ENCODE results near the gene MRPL24. TPM values are rescaled to one million over a fixed set of nuclear protein-coding genes. Genes with fewer than 3 reads are reported as not detected.

Gene MRPL24
- total RNA-seq, 1 experiment from 2014 or later, result 68.2 TPM

GRCh38 chr1:156743367-156744302 is 2.7 kb upstream of the MRPL24 start:
- no peak for DNase-seq (ENCODE audit: low read depth)

- DNase-seq (ENCODE audit: low read depth), result no peak
Observed at GRCh38 chr1:156742801-156743200, 1.9 kb upstream of the MRPL24 start.

DNA sequence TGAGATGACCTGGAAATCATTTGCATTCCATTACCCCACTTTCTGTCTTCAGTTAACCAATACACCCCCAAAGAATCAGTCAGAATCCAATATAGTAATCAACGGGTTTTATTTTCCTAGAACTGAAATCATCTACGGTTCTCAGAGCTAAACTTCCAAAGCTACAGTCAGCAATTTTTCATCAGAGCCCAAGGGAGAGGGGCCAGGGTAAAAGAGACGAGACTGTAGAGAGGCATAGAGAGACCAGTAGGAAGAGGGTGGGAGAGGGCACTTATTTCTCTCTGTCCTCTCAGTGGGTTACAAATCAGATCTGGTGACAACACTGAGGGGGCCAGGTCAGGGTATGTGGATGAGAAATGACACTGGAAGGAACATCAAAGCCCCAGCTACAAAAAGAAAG is 1.1 kb upstream of the MRPL24 start:
- DNase-seq (ENCODE audit: low read depth), result no peak

DNA sequence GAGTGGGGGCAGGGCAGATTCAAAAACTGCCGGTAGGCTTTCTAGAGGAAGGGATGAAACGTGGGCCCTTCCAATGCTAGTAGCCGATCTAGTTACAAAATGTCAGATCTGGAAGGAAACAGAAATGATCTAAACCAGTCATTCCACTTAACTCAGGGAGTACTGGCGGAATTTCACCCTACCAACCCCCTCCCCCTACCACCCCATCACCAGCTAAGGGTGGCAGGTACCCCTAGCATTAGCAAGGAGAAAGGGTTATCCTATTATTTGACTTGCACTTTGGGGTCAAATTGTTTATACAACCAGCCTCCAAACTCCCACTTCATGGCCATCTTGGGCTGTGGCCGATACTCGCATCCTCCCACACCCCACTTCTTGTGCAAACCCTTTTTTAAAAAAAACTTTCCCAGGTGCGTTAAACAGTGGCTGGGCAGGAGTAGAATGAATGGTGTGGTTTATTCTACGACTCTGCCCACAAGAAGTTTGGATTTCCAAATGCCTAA is 644 bp upstream of the MRPL24 start:
- no peak for DNase-seq (ENCODE audit: low read depth)

GRCh38 chr1:156740237-156740740 is 599 bp downstream of the MRPL24 start:
- no peak for DNase-seq (ENCODE audit: low read depth)

- no peak for DNase-seq (ENCODE audit: low read depth)
Observed at GRCh38 chr1:156738916-156739315, 2.0 kb downstream of the MRPL24 start.

DNA sequence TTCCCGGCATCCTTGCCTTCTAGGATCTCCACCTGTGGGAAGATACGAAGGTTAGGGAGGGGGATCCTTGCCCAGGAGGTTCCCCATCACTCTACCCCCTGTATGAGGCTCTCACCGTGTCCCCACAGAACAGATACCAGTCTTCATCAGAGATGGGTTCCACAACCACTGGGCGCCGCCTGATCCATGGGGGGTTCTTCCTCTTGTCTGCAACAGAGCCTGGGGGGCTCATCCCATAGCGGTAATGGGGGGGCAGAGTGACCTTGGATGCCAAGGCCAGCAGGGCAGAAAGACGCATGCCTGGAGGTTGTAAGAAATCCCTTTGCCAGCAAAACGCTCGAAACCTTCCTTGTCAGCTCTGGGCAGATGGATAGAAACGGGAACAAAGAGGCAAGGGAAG is 2.5 kb downstream of the MRPL24 start:
- no peak for DNase-seq (ENCODE audit: low read depth)

DNA sequence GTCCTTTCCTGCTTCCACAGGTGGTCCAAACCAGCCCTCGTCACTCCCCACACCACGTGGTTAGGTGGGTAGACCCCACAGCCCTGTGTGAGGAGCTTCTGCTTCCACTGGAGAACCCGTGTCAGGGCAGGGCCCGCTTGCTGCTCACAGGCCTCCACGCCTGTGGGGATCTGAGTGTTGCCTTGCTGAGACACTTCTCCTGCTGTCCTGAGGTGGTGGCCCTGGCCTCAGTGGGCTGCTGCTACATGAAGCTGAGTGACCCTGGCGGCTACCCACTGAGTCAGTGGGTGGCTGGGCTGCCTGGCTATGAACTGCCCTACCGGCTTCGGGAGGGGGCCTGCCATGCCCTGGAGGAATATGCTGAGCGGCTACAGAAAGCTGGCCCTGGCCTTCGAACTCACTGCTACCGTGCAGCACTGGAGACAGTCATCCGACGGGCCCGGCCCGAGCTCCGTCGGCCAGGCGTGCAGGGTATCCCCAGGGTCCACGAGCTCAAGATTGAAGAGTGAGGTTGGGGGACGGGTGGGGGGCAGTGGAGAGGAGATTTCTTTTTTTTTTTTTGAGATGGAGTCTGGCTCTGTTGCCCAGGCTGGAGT is 6.8 kb downstream of the MRPL24 start:
- no peak for DNase-seq (ENCODE audit: low read depth)

DNA sequence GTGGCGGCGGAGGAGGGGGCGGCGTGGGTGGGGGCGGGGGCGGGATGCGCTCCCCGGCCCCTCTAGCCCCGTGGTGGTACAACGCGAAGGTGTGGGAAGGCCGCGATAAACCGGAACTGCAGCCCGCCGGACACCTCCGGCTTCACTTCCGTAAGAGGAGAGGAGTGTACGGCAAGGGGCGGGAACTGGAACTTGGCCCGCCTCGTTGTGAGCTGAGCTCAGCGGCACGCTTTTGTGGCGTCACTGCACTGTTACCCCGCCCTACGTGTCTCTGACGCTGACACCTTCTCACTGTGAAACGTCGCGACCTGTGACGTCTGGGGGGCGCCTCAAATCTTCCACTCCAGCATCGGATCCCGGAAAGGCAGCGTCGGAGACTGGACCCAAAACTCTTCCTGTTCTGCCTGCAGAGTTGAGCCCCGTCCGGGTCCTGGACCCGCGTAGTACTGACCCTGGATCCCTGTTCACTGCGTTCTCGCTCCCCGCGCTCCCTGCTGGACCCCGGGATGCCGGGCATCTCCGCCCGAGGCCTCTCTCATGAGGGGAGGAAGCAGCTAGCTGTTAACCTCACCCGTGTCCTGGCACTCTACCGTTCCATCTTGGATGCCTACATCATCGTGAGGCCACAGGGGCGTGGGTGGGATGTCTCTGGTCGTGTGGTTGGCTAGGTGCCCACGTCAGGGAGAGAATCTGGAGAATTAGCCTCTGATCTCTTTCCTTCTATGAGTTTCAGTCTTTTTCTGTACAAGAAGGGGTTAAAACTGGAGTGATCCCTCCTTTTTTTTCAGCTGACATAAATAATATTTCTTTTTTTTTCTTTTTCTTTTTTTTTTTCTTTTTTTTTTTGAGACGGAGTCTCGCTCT is 12.1 kb downstream of the MRPL24 start, which contains the start of gene ISG20L2:
ISG20L2 (minus strand) TSS at position 168 of the 864 bp plus-strand sequence. CDS start 1,114 bp downstream, outside the sequence.
- DNase-seq (ENCODE audit: low read depth), result peak; percentile 96

DNA sequence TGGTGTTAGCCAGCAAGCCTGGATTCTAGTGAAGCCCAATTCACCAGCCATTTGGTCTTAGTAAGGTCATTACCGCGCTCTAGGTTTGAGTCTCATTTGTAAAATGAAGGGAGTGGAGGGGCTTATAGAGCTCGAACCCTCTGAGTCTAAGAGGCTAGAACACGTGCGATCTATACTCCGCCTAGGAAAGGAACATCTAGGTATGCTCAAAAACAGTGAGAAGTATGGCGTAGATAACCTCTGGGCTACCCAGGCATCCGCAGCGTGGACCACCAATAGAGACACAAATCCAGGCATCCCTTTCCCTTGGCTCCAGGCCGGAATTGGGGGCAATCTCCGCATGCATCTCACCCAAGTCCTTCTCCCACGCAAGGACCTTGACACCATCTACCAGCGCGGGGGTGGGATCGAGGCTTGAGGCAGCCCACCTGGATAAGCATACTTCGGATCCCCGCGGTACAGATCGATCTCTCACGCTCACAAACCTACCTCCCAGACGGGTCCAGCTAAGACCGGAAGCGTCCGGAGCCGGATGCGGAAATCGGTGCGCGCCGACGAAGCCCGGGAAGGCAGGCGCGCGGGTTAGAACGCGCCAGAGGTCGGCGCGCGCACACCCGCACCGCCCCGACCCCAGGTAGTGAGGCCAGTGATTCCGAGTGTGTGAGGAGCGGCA is 12.8 kb downstream of the MRPL24 start, which contains the start of gene METTL25B:
METTL25B (plus strand) TSS at position 544 of the 673 bp plus-strand sequence. CDS start 636 bp downstream, outside the sequence.
- peak; percentile 72 for DNase-seq (ENCODE audit: low read depth)

DNA sequence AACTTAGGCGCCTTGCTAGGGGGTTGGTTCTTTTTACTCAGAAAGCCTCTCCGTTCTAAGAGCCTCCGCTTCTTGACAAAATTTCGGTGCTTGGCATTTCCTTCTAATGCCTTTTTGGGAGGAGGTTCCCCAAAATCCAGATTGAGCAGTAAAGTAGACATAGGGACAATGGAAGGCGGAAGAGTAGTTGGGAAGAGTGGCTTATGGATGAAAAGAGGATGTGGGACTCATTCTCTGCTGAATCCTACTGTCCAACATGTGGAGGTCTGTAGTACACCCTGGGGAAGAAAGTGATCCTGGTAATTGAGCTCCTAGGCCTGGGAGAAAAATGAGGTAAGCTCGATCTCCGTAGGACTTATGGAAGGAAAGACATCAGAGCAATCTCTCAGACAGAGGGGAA is 13.4 kb downstream of the MRPL24 start:
- no peak for DNase-seq (ENCODE audit: low read depth)

- peak; percentile 71 for DNase-seq (ENCODE audit: low read depth)
Observed at GRCh38 chr1:156726549-156727226, 14.2 kb downstream of the MRPL24 start.

GRCh38 chr1:156725683-156726280 is 15.1 kb downstream of the MRPL24 start:
- DNase-seq (ENCODE audit: low read depth), result peak; percentile 84

DNA sequence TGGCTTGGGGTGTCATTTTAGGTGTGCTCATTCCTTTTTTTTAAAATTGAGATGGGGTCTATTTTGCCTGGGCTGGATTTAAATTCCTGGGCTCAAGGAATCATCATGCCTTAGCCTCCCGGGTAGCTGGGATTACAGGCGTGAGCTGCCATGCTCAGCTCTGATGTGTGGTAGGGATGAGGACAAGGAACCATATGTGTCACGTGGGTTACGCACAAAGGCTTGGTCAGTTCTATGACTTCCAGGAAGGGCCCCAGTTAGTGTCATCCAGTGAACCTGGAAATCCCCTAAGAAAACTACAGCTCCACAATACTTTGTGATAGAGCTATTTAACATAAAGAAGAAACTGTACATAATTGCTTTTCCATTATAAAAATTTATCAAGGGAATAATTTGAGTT is 19.4 kb downstream of the MRPL24 start:
- no peak for DNase-seq (ENCODE audit: low read depth)

GRCh38 chr1:156721131-156721530 is 19.8 kb downstream of the MRPL24 start:
- DNase-seq (ENCODE audit: low read depth), result no peak

DNA sequence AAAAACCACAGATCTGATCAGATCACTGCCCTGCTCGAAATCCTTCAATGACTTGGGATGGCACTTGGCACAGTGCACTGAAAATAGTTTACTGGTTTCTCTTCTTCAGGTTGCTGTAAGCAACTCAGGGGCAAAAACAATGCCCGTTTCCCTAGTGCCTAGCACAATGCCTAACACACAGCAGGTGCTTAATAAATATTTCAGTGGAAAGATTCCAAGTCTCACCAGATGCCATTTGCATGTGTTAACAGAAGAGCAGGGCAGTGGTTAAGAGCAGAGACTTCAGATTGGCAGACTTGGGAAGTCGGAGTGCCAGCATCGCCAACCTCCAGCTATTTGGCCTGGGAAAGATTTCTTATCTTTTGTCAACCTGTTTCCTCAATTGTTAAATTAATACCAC is 23.5 kb downstream of the MRPL24 start:
- no peak for DNase-seq (ENCODE audit: low read depth)

- no peak for DNase-seq (ENCODE audit: low read depth)
Observed at GRCh38 chr1:156714830-156715229, 26.1 kb downstream of the MRPL24 start.

GRCh38 chr1:156712626-156713025 is 28.3 kb downstream of the MRPL24 start:
- peak; percentile 87 for DNase-seq (ENCODE audit: low read depth)

- DNase-seq (ENCODE audit: low read depth), result peak; percentile 75
Observed at GRCh38 chr1:156711011-156711817, 29.7 kb downstream of the MRPL24 start.

All from RPMI7951 (cell line).